ENCODE results near the gene KLHDC9. TPM values are rescaled to one million over a fixed set of nuclear protein-coding genes. Genes with fewer than 3 reads are reported as not detected.

The KLHDC9 gene
- total and polyA plus RNA-seq, 2 donors (not counting 1 experiment from before 2014, with no cell fraction given), result 0.95 to 3.0 TPM

GRCh38 chr1:161122967-161123366, 24.8 kb downstream of the KLHDC9 start:
- H3K9me3 ChIP-seq (ENCODE audit: control insufficient read depth, insufficient read depth, low read depth, low read length), result no peaks in the 10 kb centered on the region
- peaks cover 34% of the 10 kb centered on the region for H3K36me3 ChIP-seq (ENCODE audit: control insufficient read depth, insufficient read depth, low read length)
- no peak overlapping the region for H2AFZ ChIP-seq (ENCODE audit: low read length)
- no peak overlapping the region for H3K4me3 ChIP-seq (replicated peaks in 1 of 4; ENCODE audit: control extremely low read depth in 1 of 4, insufficient read depth in 1 of 4, low read depth in 3 of 4, low read length in 4 of 4)
- peaks cover 28% of the 10 kb centered on the region for H3K79me2 ChIP-seq (ENCODE audit: control insufficient read depth, insufficient read depth, low read length)
- no peak overlapping the region for H3K9ac ChIP-seq (ENCODE audit: insufficient read depth, low read length)
- no peak overlapping the region for H3K4me2 ChIP-seq (ENCODE audit: extremely low read depth, insufficient read depth, low read length)
- H3K27ac ChIP-seq (ENCODE audit: insufficient read depth, low read length), result no peak overlapping the region
- no peak for DNase-seq (ENCODE audit: low read depth in 2 of 2)
- peaks cover 10% of the 10 kb centered on the region for H3K4me1 ChIP-seq (ENCODE audit: control insufficient read depth, extremely low read depth, insufficient read depth, low read length)
- H4K20me1 ChIP-seq (ENCODE audit: control insufficient read depth, extremely low read depth, insufficient read depth, low read length), result no peaks in the 10 kb centered on the region
- TF ChIP-seq CTCF (conservative IDR thresholded peaks at IDR 0.05 in 1 of 2, IDR thresholded peaks at IDR 0.05 in 1 of 2; ENCODE audit: low read depth in 1 of 2, low read length in 2 of 2) (no peak), EZH2 (IDR thresholded peaks at IDR 0.05; ENCODE audit: low read length, missing control alignments) (no peak)
- no peaks in the 10 kb centered on the region for H3K27me3 ChIP-seq (ENCODE audit: control insufficient read depth, insufficient read depth, low read length)

GRCh38 chr1:161127649-161128048, 29.5 kb downstream of the KLHDC9 start:
- TF ChIP-seq EZH2 (IDR thresholded peaks at IDR 0.05; ENCODE audit: low read length, missing control alignments) (no peak), CTCF (conservative IDR thresholded peaks at IDR 0.05 in 1 of 2, IDR thresholded peaks at IDR 0.05 in 1 of 2; ENCODE audit: low read depth in 1 of 2, low read length in 2 of 2) (no peak)
- DNase-seq (ENCODE audit: low read depth in 2 of 2), result no peak
- Histone ChIP-seq H3K4me3 (replicated peaks in 1 of 4; ENCODE audit: control extremely low read depth in 1 of 4, insufficient read depth in 1 of 4, low read depth in 3 of 4, low read length in 4 of 4) (no peak overlapping the region), H2AFZ (ENCODE audit: low read length) (no peak overlapping the region), H3K9ac (ENCODE audit: insufficient read depth, low read length) (no peak overlapping the region), H4K20me1 (ENCODE audit: control insufficient read depth, extremely low read depth, insufficient read depth, low read length) (no peaks in the 10 kb centered on the region), H3K9me3 (ENCODE audit: control insufficient read depth, insufficient read depth, low read depth, low read length) (no peaks in the 10 kb centered on the region), H3K4me2 (ENCODE audit: extremely low read depth, insufficient read depth, low read length) (no peak overlapping the region), H3K79me2 (ENCODE audit: control insufficient read depth, insufficient read depth, low read length) (peaks cover 47% of the 10 kb centered on the region), H3K36me3 (ENCODE audit: control insufficient read depth, insufficient read depth, low read length) (peaks cover 30% of the 10 kb centered on the region), H3K27ac (ENCODE audit: insufficient read depth, low read length) (no peak overlapping the region), H3K4me1 (ENCODE audit: control insufficient read depth, extremely low read depth, insufficient read depth, low read length) (peaks cover 3% of the 10 kb centered on the region), H3K27me3 (ENCODE audit: control insufficient read depth, insufficient read depth, low read length) (no peaks in the 10 kb centered on the region)

DNA sequence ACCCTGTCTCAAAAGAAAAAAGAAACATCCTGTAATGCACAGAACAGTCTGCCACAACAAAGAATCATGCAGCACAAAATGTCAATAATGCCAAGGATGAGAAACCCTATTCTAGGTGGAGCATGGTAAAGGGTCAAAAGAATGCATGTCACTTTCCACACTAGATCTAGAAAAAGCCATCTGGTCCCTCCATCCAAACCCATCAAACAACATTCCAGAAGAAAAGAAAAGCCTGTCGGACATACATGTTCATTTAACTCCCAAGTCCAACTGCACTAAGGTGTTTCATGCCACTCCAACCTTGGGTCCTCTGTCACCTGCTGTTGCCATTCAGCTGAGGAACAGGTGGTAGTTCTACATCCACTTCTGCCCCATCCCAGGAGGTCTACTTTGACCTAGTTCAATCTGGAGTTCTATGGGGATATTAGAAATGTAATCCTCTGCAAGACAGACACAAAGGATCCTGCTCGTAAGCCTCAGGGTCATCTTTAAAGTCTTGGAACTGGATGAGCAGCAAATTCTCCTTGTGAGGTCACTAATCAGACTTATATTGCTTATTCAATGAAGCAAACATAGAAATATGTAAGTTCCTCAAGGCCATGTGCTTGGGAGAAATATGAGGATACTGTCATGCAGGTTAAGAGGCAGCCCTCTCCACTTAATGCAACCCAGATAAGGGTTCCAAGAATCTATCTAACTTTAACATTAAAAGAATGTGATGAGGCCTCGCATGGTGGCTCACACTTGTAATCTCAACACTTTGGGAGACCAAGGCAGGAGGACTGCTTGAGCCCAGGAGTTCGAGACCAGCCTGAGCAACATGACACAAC, 30.6 kb downstream of the KLHDC9 start:
- peaks cover 3% of the 10 kb centered on the region for H3K4me1 ChIP-seq (ENCODE audit: control insufficient read depth, extremely low read depth, insufficient read depth, low read length)
- H3K79me2 ChIP-seq (ENCODE audit: control insufficient read depth, insufficient read depth, low read length), result peaks cover 53% of the 10 kb centered on the region
- no peak overlapping the region for H3K4me2 ChIP-seq (ENCODE audit: extremely low read depth, insufficient read depth, low read length)
- H3K27me3 ChIP-seq (ENCODE audit: control insufficient read depth, insufficient read depth, low read length), result no peaks in the 10 kb centered on the region
- no peak overlapping the region for H3K9ac ChIP-seq (ENCODE audit: insufficient read depth, low read length)
- no peaks in the 10 kb centered on the region for H4K20me1 ChIP-seq (ENCODE audit: control insufficient read depth, extremely low read depth, insufficient read depth, low read length)
- no peaks in the 10 kb centered on the region for H3K9me3 ChIP-seq (ENCODE audit: control insufficient read depth, insufficient read depth, low read depth, low read length)
- DNase-seq (ENCODE audit: low read depth in 2 of 2), result no peak
- TF ChIP-seq EZH2 (IDR thresholded peaks at IDR 0.05; ENCODE audit: low read length, missing control alignments) (no peak), CTCF (conservative IDR thresholded peaks at IDR 0.05 in 1 of 2, IDR thresholded peaks at IDR 0.05 in 1 of 2; ENCODE audit: low read depth in 1 of 2, low read length in 2 of 2) (no peak)
- peaks cover 25% of the 10 kb centered on the region for H3K36me3 ChIP-seq (ENCODE audit: control insufficient read depth, insufficient read depth, low read length)
- H3K27ac ChIP-seq (ENCODE audit: insufficient read depth, low read length), result no peak overlapping the region
- H3K4me3 ChIP-seq (replicated peaks in 1 of 4; ENCODE audit: control extremely low read depth in 1 of 4, insufficient read depth in 1 of 4, low read depth in 3 of 4, low read length in 4 of 4), result no peak overlapping the region
- H2AFZ ChIP-seq (ENCODE audit: low read length), result no peak overlapping the region

All from fibroblast of lung (primary cell).